ENCODE measurements around the gene TEX35.
"Not testable (repeated sequence)": the region's sequence is repeated elsewhere in the genome, so short reads cannot be mapped to it uniquely, and the experiment has no call there.

GRCh38 chr1:178558816-178559215 lies 45.9 kb downstream of the TEX35 start:
- TF ChIP-seq CTCF (conservative IDR thresholded peaks at IDR 0.05; ENCODE audit: low read depth, low read length); EZH2 (IDR thresholded peaks at IDR 0.05; ENCODE audit: low read length, unreplicated experiment): not testable (repeated sequence)

Measured in PC-3 (cell line).